ENCODE data around the gene DLGAP4.

DNA sequence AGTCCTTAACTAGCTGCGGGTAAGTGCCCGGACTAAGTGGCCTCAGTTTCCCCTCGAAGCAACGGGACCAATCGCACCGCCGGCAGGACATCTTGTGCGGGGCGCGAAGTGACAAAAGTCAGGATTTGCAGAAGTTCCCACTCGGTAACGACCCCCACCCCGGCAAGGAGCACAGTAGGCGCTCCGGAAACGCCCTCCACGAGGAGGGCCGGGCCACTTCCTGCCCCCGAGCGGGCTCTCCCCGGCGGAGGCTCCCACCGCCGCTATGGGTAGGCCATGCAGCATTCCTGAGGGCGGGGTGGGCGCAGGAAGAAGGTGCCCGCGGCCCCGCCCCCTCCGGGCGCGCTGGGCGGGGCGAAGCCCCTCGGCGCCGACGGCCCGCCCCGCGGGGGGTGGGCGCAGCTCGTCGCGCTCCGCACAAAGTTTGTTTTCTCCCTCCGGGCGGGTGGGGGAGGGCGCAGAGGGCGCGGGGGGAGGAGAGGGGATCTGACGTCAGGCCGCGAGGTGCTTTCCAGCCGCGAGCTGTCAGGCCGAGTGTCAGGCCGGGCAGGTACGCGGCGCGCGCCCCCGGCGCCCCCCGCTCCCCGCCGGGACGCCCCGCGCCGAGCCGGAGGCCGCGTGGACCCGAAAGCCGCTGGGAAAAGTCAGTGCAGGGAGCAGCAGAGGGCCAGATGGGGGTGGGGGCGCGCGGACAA lies 267.1 kb downstream of the DLGAP4 start, which contains the start of gene TGIF2:
- TF ChIP-seq, protein P1, sequence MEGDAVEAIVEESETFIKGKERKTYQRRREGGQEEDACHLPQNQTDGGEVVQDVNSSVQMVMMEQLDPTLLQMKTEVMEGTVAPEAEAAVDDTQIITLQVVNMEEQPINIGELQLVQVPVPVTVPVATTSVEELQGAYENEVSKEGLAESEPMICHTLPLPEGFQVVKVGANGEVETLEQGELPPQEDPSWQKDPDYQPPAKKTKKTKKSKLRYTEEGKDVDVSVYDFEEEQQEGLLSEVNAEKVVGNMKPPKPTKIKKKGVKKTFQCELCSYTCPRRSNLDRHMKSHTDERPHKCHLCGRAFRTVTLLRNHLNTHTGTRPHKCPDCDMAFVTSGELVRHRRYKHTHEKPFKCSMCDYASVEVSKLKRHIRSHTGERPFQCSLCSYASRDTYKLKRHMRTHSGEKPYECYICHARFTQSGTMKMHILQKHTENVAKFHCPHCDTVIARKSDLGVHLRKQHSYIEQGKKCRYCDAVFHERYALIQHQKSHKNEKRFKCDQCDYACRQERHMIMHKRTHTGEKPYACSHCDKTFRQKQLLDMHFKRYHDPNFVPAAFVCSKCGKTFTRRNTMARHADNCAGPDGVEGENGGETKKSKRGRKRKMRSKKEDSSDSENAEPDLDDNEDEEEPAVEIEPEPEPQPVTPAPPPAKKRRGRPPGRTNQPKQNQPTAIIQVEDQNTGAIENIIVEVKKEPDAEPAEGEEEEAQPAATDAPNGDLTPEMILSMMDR (IDR thresholded peaks at IDR 0.05 in 4 of 5, conservative IDR thresholded peaks at IDR 0.05 in 1 of 5) = no peak
- peak; percentile 32 to 59 for TF ChIP-seq POLR2A (IDR thresholded peaks at IDR 0.05)

Data from gastrocnemius medialis (tissue), 4 donors.